HEK293 (cell line): ENCODE data around the gene EPB41L5.
A peak's percentile ranks its signal among the peaks of the same experiment; 100 is the strongest.
"Not testable (repeated sequence)": the region's sequence is repeated elsewhere in the genome, so short reads cannot be mapped to it uniquely, and the experiment has no call there.

Source experiments
- CTCF ChIA-PET: fragments of 350-600 bp; formaldehyde crosslinking; extraction: SDS; loops from one replicate; lab custom pipeline; 2021; ENCODE audit warnings: antibody characterized with exemption; lab: Yijun Ruan, JAX
- POLR2A ChIA-PET: fragments of 300-600 bp; formaldehyde crosslinking; extraction: SDS; loops from one replicate; lab custom pipeline; 2020; ENCODE audit warnings: antibody characterized with exemption, inconsistent platforms; lab: Yijun Ruan, JAX
- H3K27ac ChIP-seq: fragments of 200-500 bp; sonication (Bioruptor generic); 2 replicates; pipeline ENCODE4 v1.5.1; 2014; ENCODE audit warnings: low read depth, low read length, control low read depth, inconsistent platforms; ENCODE audit errors: extremely low read depth
- H3K36me3 ChIP-seq, 2 experiments: fragments of 200-500 bp in 1 of 2; sonication (Bioruptor generic) in 1 of 2; 1 replicate in 1 of 2; 2 replicates in 1 of 2; pipeline ENCODE4 v1.5.1; 2014 to 2017; ENCODE audit warnings: inconsistent platforms in 2 of 2, low read length in 2 of 2; ENCODE audit not compliant: control insufficient read depth in 2 of 2, insufficient read depth in 1 of 2
- H3K4me1 ChIP-seq: fragments of 200-500 bp; sonication (Bioruptor generic); 2 replicates; pipeline ENCODE4 v1.5.1; 2014; ENCODE audit warnings: mild to moderate bottlenecking, low read length, inconsistent platforms; ENCODE audit not compliant: control insufficient read depth, insufficient read depth
- H3K4me3 ChIP-seq: 2 replicates; pipeline ENCODE4 v1.5.1; 2011; ENCODE audit warnings: low read depth, mild to moderate bottlenecking, control low read depth, low read length, moderate library complexity
- H3K9me3 ChIP-seq: fragments of 200-500 bp; sonication (Bioruptor generic); 2 replicates; pipeline ENCODE4 v1.5.1; 2014; ENCODE audit warnings: low read depth, low read length, inconsistent platforms; ENCODE audit not compliant: control insufficient read depth, insufficient read depth
- GLI2 ChIP-seq: fragments of 450-650 bp; formaldehyde crosslinking; IDR thresholded peaks from 2 replicates; pipeline ENCODE4; 2017; ENCODE audit warnings: missing biosample characterization, missing genetic modification characterization, low read depth, borderline replicate concordance
- KLF7 ChIP-seq: fragments of 450-650 bp; formaldehyde crosslinking; IDR thresholded peaks from 2 replicates; pipeline ENCODE4 v1.5.1; 2016; ENCODE audit warnings: missing biosample characterization, missing genetic modification characterization, borderline replicate concordance
- OSR2 ChIP-seq: fragments of 450-650 bp; formaldehyde crosslinking; IDR thresholded peaks from 2 replicates; pipeline ENCODE4 v1.5.1; 2016; ENCODE audit warnings: missing biosample characterization, missing genetic modification characterization
- TCF7L2 ChIP-seq: IDR thresholded peaks from 2 replicates; pipeline ENCODE4 v1.6.1; 2011; ENCODE audit warnings: low read depth, mild to moderate bottlenecking, inconsistent platforms, low read length, moderate library complexity, borderline replicate concordance
- ZBTB26 ChIP-seq: fragments of 450-650 bp; formaldehyde crosslinking; optimal IDR thresholded peaks from 2 replicates; pipeline ENCODE3; 2016; ENCODE audit warnings: missing biosample characterization, mild to moderate bottlenecking, missing genetic modification characterization
- ZNF274 ChIP-seq, 2 experiments: fragments of 200-500 bp in 1 of 2; fragments of 450-650 bp in 1 of 2; sonication (Bioruptor generic) in 1 of 2; formaldehyde crosslinking in 1 of 2; IDR thresholded peaks; 2 replicates each; pipeline versions ENCODE4 v1.5.1 to v1.6.1; 2014 to 2016; ENCODE audit warnings: borderline replicate concordance in 1 of 2, inconsistent platforms in 1 of 2, low read length in 1 of 2, missing biosample characterization in 1 of 2, missing genetic modification characterization in 1 of 2
- ZNF354C ChIP-seq: fragments of 450-650 bp; formaldehyde crosslinking; IDR thresholded peaks from 2 replicates; pipeline ENCODE4 v1.5.1; 2016; ENCODE audit warnings: missing biosample characterization, missing genetic modification characterization, low read depth, borderline replicate concordance
- ZNF416 ChIP-seq: fragments of 450-650 bp; formaldehyde crosslinking; IDR thresholded peaks from 2 replicates; pipeline ENCODE4 v1.5.1; 2016; ENCODE audit warnings: missing biosample characterization, missing genetic modification characterization
- ZNF449 ChIP-seq: fragments of 450-650 bp; formaldehyde crosslinking; IDR thresholded peaks from 2 replicates; pipeline ENCODE4 v1.5.1; 2017; ENCODE audit warnings: missing biosample characterization, mild to moderate bottlenecking, missing genetic modification characterization, moderate library complexity
- ZNF555 ChIP-seq: fragments of 450-650 bp; formaldehyde crosslinking; conservative IDR thresholded peaks from 2 replicates; pipeline ENCODE4 v1.5.1; 2017; ENCODE audit warnings: missing biosample characterization, mild to moderate bottlenecking, missing genetic modification characterization, inconsistent platforms
- ZNF610 ChIP-seq: fragments of 450-650 bp; formaldehyde crosslinking; IDR thresholded peaks from 2 replicates; pipeline ENCODE4 v1.5.1; 2016; ENCODE audit warnings: missing biosample characterization, missing genetic modification characterization, borderline replicate concordance
- ZNF677 ChIP-seq: fragments of 450-650 bp; IDR thresholded peaks from 2 replicates; pipeline ENCODE4 v1.5.0; 2018; ENCODE audit warnings: missing biosample characterization, mild to moderate bottlenecking, missing genetic modification characterization, moderate library complexity
- ZXDB ChIP-seq: fragments of 450-650 bp; formaldehyde crosslinking; IDR thresholded peaks from 2 replicates; pipeline ENCODE4 v1.5.1; 2016; ENCODE audit warnings: missing biosample characterization, missing genetic modification characterization

Gene EPB41L5

GRCh38 chr2:119996148-119996547 is 16.7 kb upstream of the EPB41L5 start (continued):
- TF ChIP-seq ZBTB26 (tag by site-specific recombination) (no peak), ZNF449 (tag by site-specific recombination) (no peak), TCF7L2 (no peak), ZNF610 (no peak)

- H3K27ac ChIP-seq, H3K4me1 ChIP-seq, H3K36me3 ChIP-seq, CTCF ChIA-PET, H3K9me3 ChIP-seq, H3K4me3 ChIP-seq: not testable (repeated sequence)
- POLR2A ChIA-PET: interaction anchor here (0.7 kb wide), 1 partner anchor 250 kb away, joined by 4 read pairs; no protein-coding TSS in a partner anchor
Observed at GRCh38 chr2:119996896-119997891, 15.7 kb upstream of the EPB41L5 start.

- CTCF ChIA-PET: no interaction called here
- no peaks in the 10 kb centered on the region for H3K9me3 ChIP-seq
Observed at GRCh38 chr2:120001471-120001870, 11.4 kb upstream of the EPB41L5 start.

GRCh38 chr2:120004254-120004653 is 8.6 kb upstream of the EPB41L5 start:
- H3K36me3 ChIP-seq: no peaks in the 10 kb centered on the region
- ChIA-PET CTCF (interaction anchor here (0.6 to 1.3 kb wide), 2 partner anchors 13 to 90 kb away, joined by 3 read pairs; no protein-coding TSS in a partner anchor), POLR2A (interaction anchor here (1.2 kb wide), 1 partner anchor 9 kb away, joined by 4 read pairs; the partner anchor contains the start of gene EPB41L5)
- H3K9me3 ChIP-seq: no peaks in the 10 kb centered on the region
- H3K27ac ChIP-seq: no peak overlapping the region
- no peaks in the 10 kb centered on the region for H3K4me1 ChIP-seq
- no peak overlapping the region for H3K4me3 ChIP-seq
- TF ChIP-seq GLI2 (tag by site-specific recombination) (no peak), ZNF677 (peak; percentile 94)

More at GRCh38 chr2:120001471-120001870, 11.4 kb upstream of the EPB41L5 start:
- no peak overlapping the region for H3K4me3 ChIP-seq
- H3K36me3 ChIP-seq: no peaks in the 10 kb centered on the region
- no peak overlapping the region for H3K27ac ChIP-seq
- no peaks in the 10 kb centered on the region for H3K4me1 ChIP-seq
- POLR2A ChIA-PET: no interaction called here
- TF ChIP-seq OSR2 (no peak), ZNF354C (tag by site-specific recombination) (no peak), ZNF610 (no peak), ZNF555 (tag by site-specific recombination) (no peak), KLF7 (no peak), ZNF274 (IDR thresholded peaks at IDR 0.05; ENCODE audit: low read length) (no peak), ZNF274 (tag by site-specific recombination; IDR thresholded peaks at IDR 0.05; ENCODE audit: borderline replicate concordance) (no peak), ZNF416 (tag by site-specific recombination) (no peak), ZXDB (no peak)
